BE2C (cell line): Measurements from ENCODE around the gene TRABD2A.

ENCODE experiments used
- DNase-seq: peaks from one replicate; pipeline ENCODE4 v3.0.0-alpha.2; 2020
- H3K27me3 ChIP-seq: fragments of 250-450 bp; sonication (Bioruptor Pico); 2 replicates; pipeline ENCODE4 v1.5.1; 2020; ENCODE audit warnings: mild to moderate bottlenecking
- H3K36me3 ChIP-seq: fragments of 250-450 bp; sonication (Bioruptor Pico); 2 replicates; pipeline ENCODE4 v1.5.1; 2020; ENCODE audit warnings: mild to moderate bottlenecking
- H3K4me1 ChIP-seq: fragments of 250-450 bp; sonication (Bioruptor Pico); 2 replicates; pipeline ENCODE4 v1.5.1; 2020
- H3K4me3 ChIP-seq: 2 replicates; pipeline ENCODE4 v1.5.1; 2011; ENCODE audit warnings: low read depth, low read length
- H3K9me3 ChIP-seq: fragments of 250-450 bp; sonication (Bioruptor Pico); 2 replicates; pipeline ENCODE4 v1.5.1; 2020
- CTCF ChIP-seq: IDR thresholded peaks from 2 replicates; pipeline ENCODE4 v1.5.1; 2012; ENCODE audit warnings: mild to moderate bottlenecking, low read depth, low read length

The TRABD2A gene

GRCh38 chr2:84823229-84823628 lies 57.7 kb downstream of the TRABD2A start:
- H3K4me1 ChIP-seq, result no peaks in the 10 kb centered on the region
- TF ChIP-seq CTCF, result no peak
- no peaks in the 10 kb centered on the region for H3K27me3 ChIP-seq
- H3K36me3 ChIP-seq, result no peaks in the 10 kb centered on the region
- no peaks in the 10 kb centered on the region for H3K9me3 ChIP-seq
- H3K4me3 ChIP-seq, result no peak overlapping the region
- no peak for DNase-seq

GRCh38 chr2:84821806-84822205 lies 59.1 kb downstream of the TRABD2A start:
- Histone ChIP-seq H3K4me1 (no peaks in the 10 kb centered on the region), H3K27me3 (no peaks in the 10 kb centered on the region), H3K4me3 (no peak overlapping the region), H3K9me3 (no peaks in the 10 kb centered on the region), H3K36me3 (no peaks in the 10 kb centered on the region)
- no peak for DNase-seq
- TF ChIP-seq CTCF, result no peak

- Histone ChIP-seq H3K4me3 (no peak overlapping the region), H3K27me3 (no peaks in the 10 kb centered on the region), H3K4me1 (no peaks in the 10 kb centered on the region), H3K9me3 (no peaks in the 10 kb centered on the region), H3K36me3 (no peaks in the 10 kb centered on the region)
- TF ChIP-seq CTCF, result no peak
- DNase-seq, result no peak
Observed at GRCh38 chr2:84817239-84817655, 63.6 kb downstream of the TRABD2A start.

- H3K4me1 ChIP-seq, result no peaks in the 10 kb centered on the region
- no peaks in the 10 kb centered on the region for H3K27me3 ChIP-seq
- no peak overlapping the region for H3K4me3 ChIP-seq
- DNase-seq, result no peak
- no peaks in the 10 kb centered on the region for H3K9me3 ChIP-seq
- TF ChIP-seq CTCF, result no peak
- no peaks in the 10 kb centered on the region for H3K36me3 ChIP-seq
Observed at GRCh38 chr2:84816426-84817026, 64.4 kb downstream of the TRABD2A start.

GRCh38 chr2:84815146-84815545 lies 65.7 kb downstream of the TRABD2A start:
- DNase-seq, result no peak
- Histone ChIP-seq H3K4me3 (no peak overlapping the region), H3K4me1 (no peaks in the 10 kb centered on the region), H3K9me3 (no peaks in the 10 kb centered on the region), H3K27me3 (no peaks in the 10 kb centered on the region), H3K36me3 (no peaks in the 10 kb centered on the region)
- no peak for TF ChIP-seq CTCF

- no peaks in the 10 kb centered on the region for H3K9me3 ChIP-seq
- no peaks in the 10 kb centered on the region for H3K4me1 ChIP-seq
- TF ChIP-seq CTCF, result no peak
- no peak overlapping the region for H3K4me3 ChIP-seq
- no peak for DNase-seq
- no peaks in the 10 kb centered on the region for H3K36me3 ChIP-seq
- H3K27me3 ChIP-seq, result no peaks in the 10 kb centered on the region
Observed at GRCh38 chr2:84811839-84812431, 68.9 kb downstream of the TRABD2A start.
